Kasumi-1 (cell line): Measurements from ENCODE around the gene AGBL2.
"Not testable (repeated sequence)": the region's sequence is repeated elsewhere in the genome, so short reads cannot be mapped to it uniquely, and the experiment has no call there.

Experiments
- DNase-seq, 2 experiments: peaks; one replicate each; lab custom pipeline; 2025; lab: John Stamatoyannopoulos, UW

AGBL2 gene

DNA sequence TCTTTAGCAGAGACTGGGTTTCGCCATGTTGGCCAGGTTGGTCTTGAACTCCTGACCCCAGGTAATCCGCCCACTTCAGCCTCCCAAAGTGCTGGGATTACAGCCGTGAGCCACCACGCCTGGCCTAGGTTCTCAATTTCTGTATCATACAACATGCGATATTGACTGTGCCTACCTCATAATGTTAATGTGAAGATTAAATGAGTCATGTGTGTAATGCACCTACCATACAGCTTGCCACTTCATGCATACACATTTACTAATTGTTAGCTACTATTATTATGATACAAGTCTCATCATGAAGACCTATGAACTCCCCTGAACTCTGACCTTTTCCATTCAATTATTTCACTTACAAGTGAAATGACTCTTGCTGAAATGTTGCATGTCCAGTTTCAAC, 25.7 kb downstream of the AGBL2 start:
- DNase-seq = no peak

DNA sequence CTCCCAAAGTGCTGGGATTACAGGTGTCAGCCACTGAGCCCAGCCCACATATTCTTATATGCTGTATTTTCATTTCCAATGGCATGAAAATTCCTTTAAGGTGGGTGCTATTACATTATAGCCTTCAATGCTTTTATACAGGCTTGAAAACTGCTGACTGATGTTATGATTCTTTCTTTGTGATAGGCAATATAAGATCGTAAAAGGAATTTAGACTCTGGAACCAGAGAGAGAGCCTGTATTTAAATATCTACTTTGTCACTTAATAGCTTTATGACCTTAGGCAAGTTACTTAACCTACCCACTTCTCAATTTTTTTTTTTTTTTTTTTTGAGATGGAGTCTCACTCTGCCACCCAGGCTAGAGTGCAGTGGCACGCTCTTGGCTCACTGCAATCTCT, 26.2 kb downstream of the AGBL2 start:
- no peak for DNase-seq

GRCh38 chr11:47688111-47688510, 27.1 kb downstream of the AGBL2 start:
- no peak for DNase-seq

- DNase-seq = not testable (repeated sequence)
These were observed 28.5 kb downstream of the AGBL2 start for GRCh38 chr11:47686704-47687103.

- no peak for DNase-seq
These were observed 29.0 kb downstream of the AGBL2 start for GRCh38 chr11:47686151-47686550.

DNA sequence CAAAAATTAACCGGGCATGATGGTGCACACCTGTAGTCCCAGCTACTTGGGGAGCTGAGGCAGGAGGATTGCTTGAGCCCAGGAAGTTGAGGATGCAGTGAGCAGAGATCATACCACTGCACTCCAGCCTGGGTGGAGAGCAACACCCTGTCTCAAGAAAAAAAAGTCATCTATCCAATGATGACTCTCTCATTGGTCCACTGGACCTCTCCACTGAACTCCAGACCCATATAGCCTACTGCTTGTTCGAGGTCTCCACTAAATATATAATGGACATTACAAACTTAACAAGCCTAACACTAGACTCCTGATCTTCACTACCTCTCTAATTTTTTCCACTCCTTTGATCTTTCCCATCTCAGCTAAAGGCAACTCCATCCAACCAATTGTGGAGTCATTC, 39.3 kb downstream of the AGBL2 start:
- DNase-seq = no peak

- DNase-seq = no peak
These were observed 42.9 kb downstream of the AGBL2 start for GRCh38 chr11:47672283-47672730.

DNA sequence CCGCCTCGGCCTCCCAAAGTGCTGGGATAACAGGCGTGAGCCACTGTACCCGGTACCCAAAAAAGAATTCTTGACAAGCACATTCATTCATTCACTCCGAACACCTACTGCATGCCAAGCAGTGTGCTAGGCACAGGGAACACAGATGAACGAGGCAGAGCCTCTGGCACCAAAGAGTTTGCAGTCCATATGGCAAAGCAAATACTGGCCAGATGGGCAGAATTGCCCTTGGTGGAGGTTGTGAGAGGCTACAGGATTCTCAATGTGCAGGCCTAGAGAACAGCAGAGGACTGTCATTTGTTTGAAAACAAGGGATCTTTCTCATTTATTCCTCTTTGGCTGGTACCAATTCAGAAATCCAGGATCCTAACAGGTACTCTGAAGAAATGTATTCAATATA, 45.3 kb downstream of the AGBL2 start:
- no peak for DNase-seq

DNA sequence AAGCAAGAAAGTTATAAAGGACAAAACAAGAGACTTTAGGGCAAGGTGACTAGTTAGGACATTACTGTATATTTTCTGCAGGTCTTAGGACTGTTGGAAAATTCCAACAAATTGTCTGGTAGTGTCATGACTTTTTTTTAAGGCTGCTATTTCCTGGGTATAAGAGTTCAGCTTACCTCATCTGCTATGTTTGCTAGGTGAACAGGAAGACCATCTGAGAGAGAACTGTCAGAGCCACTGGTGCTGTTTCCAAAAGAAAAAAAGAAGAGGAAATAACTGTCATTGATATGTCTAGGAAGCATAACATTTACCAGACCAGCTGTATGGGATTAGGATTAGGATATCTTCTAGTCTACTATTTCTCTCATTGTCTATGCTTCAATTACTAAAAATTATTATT, 46.5 kb downstream of the AGBL2 start:
- no peak for DNase-seq

GRCh38 chr11:47667555-47667954, 47.6 kb downstream of the AGBL2 start:
- DNase-seq = no peak

DNA sequence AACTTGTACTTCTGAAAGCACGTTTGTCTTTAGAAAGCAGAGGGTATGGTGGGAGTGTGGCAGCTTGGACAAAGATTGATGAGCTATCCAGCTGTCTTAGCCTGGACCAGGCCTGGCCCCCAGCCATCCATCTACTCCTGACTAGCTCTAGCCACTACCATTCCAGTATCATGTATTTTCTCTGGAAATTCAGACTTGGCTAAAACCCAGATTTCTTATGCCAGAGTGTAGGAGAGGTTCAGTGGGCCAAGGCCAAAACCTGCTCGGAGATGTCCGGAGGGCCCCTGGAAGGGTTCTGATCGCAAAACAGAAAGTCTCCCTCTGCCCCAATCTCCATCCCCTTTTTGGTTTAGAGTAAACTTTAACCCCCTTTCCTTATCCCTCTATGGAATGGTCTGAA, 48.0 kb downstream of the AGBL2 start:
- DNase-seq = no peak

GRCh38 chr11:47664936-47665335, 50.2 kb downstream of the AGBL2 start:
- DNase-seq = not testable (repeated sequence)

- no peak for DNase-seq
These were observed 53.9 kb downstream of the AGBL2 start for GRCh38 chr11:47661245-47661644.

DNA sequence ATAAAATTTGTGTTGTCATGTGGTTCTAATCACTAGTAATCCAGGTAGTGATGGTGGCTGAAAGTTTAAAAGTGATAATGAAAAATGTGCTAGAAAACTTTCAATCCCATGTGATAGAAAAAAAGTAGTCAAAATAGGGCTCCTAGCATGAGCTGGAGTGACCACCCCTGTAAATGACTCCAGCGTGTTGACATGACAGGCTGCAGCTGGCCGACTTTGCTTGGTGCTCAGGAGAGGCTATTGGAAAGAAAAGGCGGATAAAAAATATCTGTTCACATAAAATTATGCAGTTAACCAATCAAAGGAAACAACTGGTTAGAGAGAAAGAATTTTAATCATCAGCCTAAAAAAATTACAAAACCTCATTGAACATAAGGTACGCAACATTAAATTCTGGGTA, 55.9 kb downstream of the AGBL2 start:
- no peak for DNase-seq

DNA sequence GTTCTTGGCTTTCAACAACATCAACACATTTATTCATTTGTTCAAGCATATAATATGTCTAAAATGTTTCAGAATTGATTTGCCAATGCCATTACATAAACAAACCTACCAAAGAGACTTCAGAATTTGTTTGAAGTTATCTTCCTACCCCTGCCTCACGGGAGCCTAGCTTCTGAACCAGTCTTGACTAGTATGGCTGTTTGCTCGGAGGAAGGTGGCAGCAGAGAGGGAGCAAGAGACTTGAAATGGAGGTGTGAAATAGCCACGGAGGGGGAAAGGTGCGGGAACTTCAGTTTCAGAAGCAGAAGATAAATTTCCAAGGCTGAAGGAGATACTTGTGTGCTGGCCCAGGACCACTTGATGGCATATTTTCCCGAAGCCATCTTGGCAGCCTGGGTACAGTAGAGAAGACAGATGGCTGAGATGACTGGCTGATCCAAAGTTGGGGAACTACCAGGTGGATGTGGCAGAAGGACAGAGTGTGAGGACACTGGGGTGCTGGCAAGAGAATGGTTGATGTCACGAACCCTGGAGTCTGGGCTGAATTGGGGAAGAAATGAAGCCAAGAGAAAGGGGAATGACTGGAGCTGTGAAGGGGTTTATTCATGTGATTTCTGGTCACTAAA, 58.8 kb downstream of the AGBL2 start:
- no peak for DNase-seq

DNA sequence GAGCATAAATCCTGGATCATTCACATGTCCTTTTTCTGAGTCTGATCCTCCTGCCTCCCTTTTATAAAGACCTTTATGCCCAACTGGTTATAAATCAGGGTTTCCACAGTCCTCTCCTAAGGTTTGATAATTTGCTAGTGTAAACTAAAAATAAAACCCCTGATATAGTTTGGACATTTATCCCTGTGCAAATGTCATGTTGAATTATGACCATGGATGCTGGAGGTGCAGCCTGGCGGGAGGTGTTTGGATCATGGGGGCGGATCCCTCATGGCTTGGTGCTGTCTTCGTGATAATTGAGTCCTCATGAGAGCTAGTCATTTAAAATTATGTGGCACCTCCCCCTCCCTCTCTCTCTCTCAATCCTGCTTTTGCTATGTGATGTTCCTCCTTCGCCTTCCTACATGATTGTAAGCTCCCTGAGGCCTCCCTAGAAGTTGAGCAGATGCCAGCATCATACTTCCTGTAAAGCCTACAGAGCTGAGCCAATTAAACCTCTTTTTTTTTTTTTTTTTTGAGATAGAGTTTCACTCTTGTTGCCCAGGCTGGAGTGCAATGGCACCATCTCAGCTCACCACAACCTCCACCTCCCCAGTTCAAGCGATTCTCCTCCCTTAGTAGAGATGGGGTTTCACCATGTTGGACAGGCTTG, 63.2 kb downstream of the AGBL2 start:
- DNase-seq = no peak

GRCh38 chr11:47649276-47649675, 65.9 kb downstream of the AGBL2 start:
- DNase-seq = no peak

DNA sequence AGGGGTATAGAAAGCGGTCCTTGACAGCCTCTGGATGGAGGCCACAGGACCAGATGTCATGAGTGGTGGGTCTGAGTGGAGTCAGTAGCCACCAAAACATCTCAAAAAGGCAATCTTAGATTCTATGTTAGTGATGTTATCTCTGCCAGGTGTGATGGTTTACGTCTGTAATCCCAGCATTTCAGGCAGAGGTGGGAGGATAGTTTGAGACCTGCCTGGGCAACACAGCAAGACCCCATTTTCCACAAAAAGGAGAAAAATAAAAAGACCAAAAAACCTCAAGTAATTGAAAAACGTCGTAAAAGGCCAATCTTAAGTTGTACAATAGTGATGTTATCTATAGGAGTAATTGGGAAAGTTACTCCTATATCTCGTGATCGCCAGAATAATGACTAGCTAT, 69.2 kb downstream of the AGBL2 start:
- DNase-seq = no peak

- no peak for DNase-seq
These were observed 69.7 kb downstream of the AGBL2 start for GRCh38 chr11:47645500-47645899.

DNA sequence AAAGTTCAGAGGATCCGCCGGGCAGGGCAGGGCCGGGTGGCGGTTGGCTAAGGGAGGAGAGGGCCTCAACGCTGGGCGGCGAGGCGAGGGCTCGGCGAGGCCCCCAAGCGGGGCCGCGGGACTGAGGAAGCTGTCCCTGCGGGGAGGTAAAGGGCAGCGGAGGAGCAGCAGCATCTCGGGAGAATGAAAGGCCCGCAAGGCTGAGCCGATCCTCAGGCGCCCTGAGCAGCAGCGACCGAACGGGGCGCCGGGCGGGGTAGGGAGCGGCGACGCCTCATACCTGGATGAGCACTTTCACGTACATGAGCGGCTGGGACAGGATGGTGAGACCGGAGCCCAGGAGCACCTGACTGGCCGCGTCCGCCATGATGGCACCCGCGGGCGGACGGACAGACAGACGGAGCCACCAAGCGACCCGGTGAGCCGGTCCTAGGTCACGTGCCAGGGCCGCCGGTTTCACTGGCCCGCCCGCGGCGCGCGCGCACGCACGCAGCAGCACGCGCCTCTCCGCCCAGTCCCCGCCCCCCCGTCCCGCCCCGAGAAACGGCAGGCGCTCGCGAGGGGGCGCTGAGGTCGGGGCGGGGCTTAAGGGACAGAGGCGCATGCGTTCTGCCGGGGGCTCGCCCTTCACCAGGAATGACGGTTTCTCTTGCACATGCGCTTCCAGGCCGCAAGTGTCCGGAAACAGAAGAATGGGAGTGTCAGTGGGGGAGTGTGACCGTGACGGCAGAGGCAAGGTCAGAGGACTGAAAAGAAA, 72.9 kb downstream of the AGBL2 start, which contains the start of gene MTCH2:
TSS of gene MTCH2 (minus strand) at position 461 of the 757 bp plus-strand sequence. CDS start at position 367, 94 bp downstream.
- DNase-seq = peak; percentile 97 to 98

- peak; percentile 17 to 19 for DNase-seq
These were observed 73.5 kb downstream of the AGBL2 start for GRCh38 chr11:47641600-47642098.

GRCh38 chr11:47640506-47640905, 74.7 kb downstream of the AGBL2 start:
- not testable (repeated sequence) for DNase-seq

GRCh38 chr11:47636331-47636730, 78.8 kb downstream of the AGBL2 start:
- DNase-seq = not testable (repeated sequence)
